ENCODE measurements around the gene LYVE1. TPM values are rescaled to one million over a fixed set of nuclear protein-coding genes. Genes with fewer than 3 reads are reported as not detected.

LYVE1 gene
- total RNA-seq, 1 donor = not detected

DNA sequence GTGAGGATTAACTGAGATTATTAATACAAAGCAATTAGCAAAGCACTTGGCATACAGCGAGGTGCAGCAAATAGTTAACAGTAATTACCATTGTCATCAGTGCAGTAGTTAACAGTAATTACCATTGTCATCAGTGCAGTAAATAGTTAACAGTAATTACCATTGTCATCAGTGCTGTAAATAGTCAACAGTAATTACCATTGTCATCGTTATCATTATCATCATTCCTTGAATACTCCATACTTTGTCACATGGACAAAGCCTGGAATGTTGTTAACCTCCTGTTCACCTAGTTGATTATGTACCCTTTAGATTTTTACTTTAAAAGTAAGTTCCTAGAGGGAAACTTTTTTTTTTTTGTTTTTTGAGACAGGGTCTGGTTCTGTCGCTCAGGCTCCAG, 19.5 kb upstream of the LYVE1 start:
- Histone ChIP-seq H2AFZ (ENCODE audit: low read length) (no peak overlapping the region), H3K4me1 (ENCODE audit: insufficient read depth, low read length) (peaks cover 51% of the 10 kb centered on the region), H3K9me3 (ENCODE audit: low read depth, low read length) (no peaks in the 10 kb centered on the region), H3K79me2 (ENCODE audit: insufficient read depth, low read length) (no peaks in the 10 kb centered on the region), H3K36me3 (ENCODE audit: insufficient read depth, low read length) (no peaks in the 10 kb centered on the region), H3K27me3 (ENCODE audit: insufficient read depth, low read length) (no peaks in the 10 kb centered on the region), H4K20me1 (ENCODE audit: insufficient read depth, low read length) (no peaks in the 10 kb centered on the region), H3K27ac (ENCODE audit: low read depth, low read length) (peak overlapping the region; percentile 80), H3K4me2 (ENCODE audit: insufficient read depth, low read length) (no peak overlapping the region), H3K4me3 (ENCODE audit: insufficient read depth, low read length) (no peak overlapping the region)
- no peak for DNase-seq (ENCODE audit: insufficient read length, low spot score, missing footprints)
- TF ChIP-seq, protein P1, sequence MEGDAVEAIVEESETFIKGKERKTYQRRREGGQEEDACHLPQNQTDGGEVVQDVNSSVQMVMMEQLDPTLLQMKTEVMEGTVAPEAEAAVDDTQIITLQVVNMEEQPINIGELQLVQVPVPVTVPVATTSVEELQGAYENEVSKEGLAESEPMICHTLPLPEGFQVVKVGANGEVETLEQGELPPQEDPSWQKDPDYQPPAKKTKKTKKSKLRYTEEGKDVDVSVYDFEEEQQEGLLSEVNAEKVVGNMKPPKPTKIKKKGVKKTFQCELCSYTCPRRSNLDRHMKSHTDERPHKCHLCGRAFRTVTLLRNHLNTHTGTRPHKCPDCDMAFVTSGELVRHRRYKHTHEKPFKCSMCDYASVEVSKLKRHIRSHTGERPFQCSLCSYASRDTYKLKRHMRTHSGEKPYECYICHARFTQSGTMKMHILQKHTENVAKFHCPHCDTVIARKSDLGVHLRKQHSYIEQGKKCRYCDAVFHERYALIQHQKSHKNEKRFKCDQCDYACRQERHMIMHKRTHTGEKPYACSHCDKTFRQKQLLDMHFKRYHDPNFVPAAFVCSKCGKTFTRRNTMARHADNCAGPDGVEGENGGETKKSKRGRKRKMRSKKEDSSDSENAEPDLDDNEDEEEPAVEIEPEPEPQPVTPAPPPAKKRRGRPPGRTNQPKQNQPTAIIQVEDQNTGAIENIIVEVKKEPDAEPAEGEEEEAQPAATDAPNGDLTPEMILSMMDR (IDR thresholded peaks at IDR 0.05; ENCODE audit: extremely low read depth, low read depth, low read length) = no peak

DNA sequence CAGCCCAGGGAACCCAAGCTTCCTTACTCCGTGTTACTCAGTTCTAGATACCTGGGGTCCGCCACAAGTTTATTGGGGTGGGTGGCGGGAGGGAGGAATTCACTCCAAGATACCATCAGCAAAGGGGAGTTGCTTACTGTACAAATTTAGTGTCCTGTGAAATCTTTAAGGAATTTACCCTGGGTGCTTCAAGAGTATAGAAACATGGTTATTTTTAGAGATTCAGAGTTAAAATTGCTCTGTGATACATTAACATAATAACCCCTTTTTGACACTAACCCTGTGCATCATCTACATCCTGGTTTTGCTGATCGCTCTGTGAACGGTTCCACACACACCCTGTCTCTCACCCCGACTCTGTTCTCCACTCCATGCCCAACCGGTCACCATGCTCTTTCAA, 18.9 kb upstream of the LYVE1 start:
- TF ChIP-seq, protein P1 (IDR thresholded peaks at IDR 0.05; ENCODE audit: extremely low read depth, low read depth, low read length) = no peak
- H3K9me3 ChIP-seq (ENCODE audit: low read depth, low read length) = no peaks in the 10 kb centered on the region
- H3K36me3 ChIP-seq (ENCODE audit: insufficient read depth, low read length) = no peaks in the 10 kb centered on the region
- no peak for DNase-seq (ENCODE audit: insufficient read length, low spot score, missing footprints)
- H4K20me1 ChIP-seq (ENCODE audit: insufficient read depth, low read length) = no peaks in the 10 kb centered on the region
- peak overlapping the region; percentile 39 for H3K4me2 ChIP-seq (ENCODE audit: insufficient read depth, low read length)
- H3K27ac ChIP-seq (ENCODE audit: low read depth, low read length) = peak overlapping the region; percentile 80
- H3K4me1 ChIP-seq (ENCODE audit: insufficient read depth, low read length) = peaks cover 45% of the 10 kb centered on the region
- H3K4me3 ChIP-seq (ENCODE audit: insufficient read depth, low read length) = peak overlapping the region; percentile 12
- H2AFZ ChIP-seq (ENCODE audit: low read length) = no peak overlapping the region
- no peaks in the 10 kb centered on the region for H3K79me2 ChIP-seq (ENCODE audit: insufficient read depth, low read length)
- H3K27me3 ChIP-seq (ENCODE audit: insufficient read depth, low read length) = no peaks in the 10 kb centered on the region

GRCh38 chr11:10584071-10584501, 15.6 kb upstream of the LYVE1 start:
- no peaks in the 10 kb centered on the region for H3K79me2 ChIP-seq (ENCODE audit: insufficient read depth, low read length)
- H3K9me3 ChIP-seq (ENCODE audit: low read depth, low read length) = no peaks in the 10 kb centered on the region
- H3K4me3 ChIP-seq (ENCODE audit: insufficient read depth, low read length) = no peak overlapping the region
- DNase-seq (ENCODE audit: insufficient read length, low spot score, missing footprints) = no peak
- no peaks in the 10 kb centered on the region for H3K36me3 ChIP-seq (ENCODE audit: insufficient read depth, low read length)
- no peaks in the 10 kb centered on the region for H3K27me3 ChIP-seq (ENCODE audit: insufficient read depth, low read length)
- H3K4me1 ChIP-seq (ENCODE audit: insufficient read depth, low read length) = peaks cover 33% of the 10 kb centered on the region
- TF ChIP-seq, protein P1 (IDR thresholded peaks at IDR 0.05; ENCODE audit: extremely low read depth, low read depth, low read length) = no peak
- no peak overlapping the region for H3K4me2 ChIP-seq (ENCODE audit: insufficient read depth, low read length)
- no peaks in the 10 kb centered on the region for H4K20me1 ChIP-seq (ENCODE audit: insufficient read depth, low read length)
- H3K27ac ChIP-seq (ENCODE audit: low read depth, low read length) = no peak overlapping the region
- H2AFZ ChIP-seq (ENCODE audit: low read length) = no peak overlapping the region

DNA sequence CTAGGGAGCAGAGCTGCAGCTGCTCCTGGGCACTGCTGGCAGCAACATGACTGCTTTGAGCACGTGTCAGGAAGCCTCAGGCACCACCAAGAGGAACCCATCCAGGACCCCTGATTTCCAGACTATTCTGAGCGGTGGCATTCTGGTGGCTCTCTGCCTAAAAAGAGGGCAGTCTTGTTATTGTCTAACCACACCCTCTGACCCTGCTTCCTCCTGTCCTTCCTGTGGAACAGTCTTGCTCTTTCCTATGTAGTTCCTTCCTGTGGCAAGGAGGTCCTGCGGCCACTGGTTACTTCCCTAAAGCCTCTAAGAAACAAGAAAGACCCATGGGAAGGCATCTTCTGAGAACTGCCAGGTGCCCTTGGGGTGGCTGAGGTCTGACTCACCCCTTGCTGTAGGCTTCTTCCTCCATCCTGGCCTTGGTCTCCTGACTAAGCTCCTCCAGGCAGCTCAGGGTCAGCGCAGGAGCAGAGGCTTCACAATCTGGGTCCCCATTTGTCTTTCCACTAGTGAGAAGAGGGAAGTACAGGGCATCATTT, 13.1 kb upstream of the LYVE1 start:
- no peaks in the 10 kb centered on the region for H3K9me3 ChIP-seq (ENCODE audit: low read depth, low read length)
- no peak overlapping the region for H3K4me3 ChIP-seq (ENCODE audit: insufficient read depth, low read length)
- H3K4me2 ChIP-seq (ENCODE audit: insufficient read depth, low read length) = no peak overlapping the region
- DNase-seq (ENCODE audit: insufficient read length, low spot score, missing footprints) = no peak
- H4K20me1 ChIP-seq (ENCODE audit: insufficient read depth, low read length) = no peaks in the 10 kb centered on the region
- no peaks in the 10 kb centered on the region for H3K36me3 ChIP-seq (ENCODE audit: insufficient read depth, low read length)
- peaks cover 20% of the 10 kb centered on the region for H3K4me1 ChIP-seq (ENCODE audit: insufficient read depth, low read length)
- no peaks in the 10 kb centered on the region for H3K27me3 ChIP-seq (ENCODE audit: insufficient read depth, low read length)
- no peaks in the 10 kb centered on the region for H3K79me2 ChIP-seq (ENCODE audit: insufficient read depth, low read length)
- TF ChIP-seq, protein P1 (IDR thresholded peaks at IDR 0.05; ENCODE audit: extremely low read depth, low read depth, low read length) = no peak
- H3K27ac ChIP-seq (ENCODE audit: low read depth, low read length) = no peak overlapping the region
- H2AFZ ChIP-seq (ENCODE audit: low read length) = no peak overlapping the region
